GM20431 (cell line): ENCODE data around the gene SETD6.

Experiments
- in situ Hi-C: fragments of 300-500 bp; cut with MseI, MboI; formaldehyde crosslinking; loops from one replicate; pipeline ENCODE4 v1.15.0; 2020; ENCODE audit warnings: low sequenced_read_pairs; ENCODE audit not compliant: unreplicated experiment

Gene SETD6

GRCh38 chr16:58507195-58507962 is 7.9 kb upstream of the SETD6 start:
- in situ Hi-C loops: no loop called here

- in situ Hi-C loops: no loop called here
Measured at GRCh38 chr16:58507963-58508670, 7.2 kb upstream of the SETD6 start.

DNA sequence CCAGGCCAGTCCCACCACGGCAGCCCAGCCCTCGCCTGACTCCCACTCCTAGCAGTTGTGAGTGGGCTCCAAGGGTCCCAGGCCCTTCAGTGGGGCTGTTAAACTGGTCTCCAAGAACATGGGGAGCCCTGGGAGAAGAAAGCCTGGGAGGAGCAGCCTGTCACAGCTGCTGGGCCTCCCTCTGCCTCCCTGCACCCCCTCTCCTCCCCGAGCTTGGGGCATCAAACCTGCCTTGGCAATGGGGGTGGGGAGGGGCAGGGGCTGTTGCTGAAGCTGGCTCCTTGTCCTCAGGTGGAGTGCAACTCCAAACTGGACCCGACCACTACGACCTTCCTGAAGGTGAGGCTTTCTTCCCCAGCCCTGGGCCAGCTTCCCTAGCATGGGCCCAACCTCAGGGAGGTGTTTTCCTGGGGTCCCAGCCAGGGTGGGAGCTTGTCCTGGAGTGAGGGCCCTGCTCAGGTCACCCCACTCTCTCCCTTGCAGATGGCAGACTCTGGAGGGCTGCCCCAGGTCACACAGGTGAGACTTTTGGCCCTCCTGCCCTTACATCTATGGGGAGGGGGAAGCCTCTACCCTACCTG is 6.6 kb upstream of the SETD6 start:
- in situ Hi-C loops: no loop called here

GRCh38 chr16:58509256-58510096 is 5.8 kb upstream of the SETD6 start:
- in situ Hi-C loops: no loop called here

DNA sequence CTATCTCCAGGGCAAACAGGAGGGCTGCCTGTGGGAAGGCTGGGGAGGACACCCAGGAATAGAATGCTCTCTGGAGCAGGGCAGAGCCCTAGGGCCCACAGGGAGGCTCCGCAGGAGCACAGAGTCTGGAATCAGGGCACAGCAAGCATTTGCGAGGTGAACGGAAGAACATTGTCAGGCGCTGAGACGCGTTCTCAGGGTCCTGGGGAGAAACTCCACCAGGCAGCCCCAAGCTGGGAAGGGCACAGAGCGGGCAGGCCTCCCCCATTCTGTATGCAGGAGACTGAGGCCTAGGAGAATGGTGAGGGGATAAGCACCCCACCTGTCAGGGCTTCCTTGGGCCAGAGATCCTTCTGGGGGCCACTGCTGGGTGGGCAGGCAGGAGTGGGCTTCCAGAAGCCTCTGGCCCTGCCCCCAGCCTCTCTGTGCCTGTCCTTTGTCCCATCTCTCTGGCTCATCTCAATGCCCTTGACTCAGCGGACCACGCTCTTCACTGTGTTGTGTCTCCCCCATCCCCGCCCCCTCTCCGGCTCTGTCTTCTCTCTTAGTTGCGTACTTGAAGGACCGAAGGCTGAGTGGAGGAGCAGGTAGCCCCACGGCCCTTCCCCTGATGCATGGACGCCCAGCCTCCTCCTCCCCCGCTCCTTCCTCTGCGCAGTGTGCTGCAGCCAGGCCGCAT is 5.1 kb upstream of the SETD6 start:
- in situ Hi-C loops: no loop called here

- in situ Hi-C loops: no loop called here
Measured at GRCh38 chr16:58510776-58511628, 4.3 kb upstream of the SETD6 start.

DNA sequence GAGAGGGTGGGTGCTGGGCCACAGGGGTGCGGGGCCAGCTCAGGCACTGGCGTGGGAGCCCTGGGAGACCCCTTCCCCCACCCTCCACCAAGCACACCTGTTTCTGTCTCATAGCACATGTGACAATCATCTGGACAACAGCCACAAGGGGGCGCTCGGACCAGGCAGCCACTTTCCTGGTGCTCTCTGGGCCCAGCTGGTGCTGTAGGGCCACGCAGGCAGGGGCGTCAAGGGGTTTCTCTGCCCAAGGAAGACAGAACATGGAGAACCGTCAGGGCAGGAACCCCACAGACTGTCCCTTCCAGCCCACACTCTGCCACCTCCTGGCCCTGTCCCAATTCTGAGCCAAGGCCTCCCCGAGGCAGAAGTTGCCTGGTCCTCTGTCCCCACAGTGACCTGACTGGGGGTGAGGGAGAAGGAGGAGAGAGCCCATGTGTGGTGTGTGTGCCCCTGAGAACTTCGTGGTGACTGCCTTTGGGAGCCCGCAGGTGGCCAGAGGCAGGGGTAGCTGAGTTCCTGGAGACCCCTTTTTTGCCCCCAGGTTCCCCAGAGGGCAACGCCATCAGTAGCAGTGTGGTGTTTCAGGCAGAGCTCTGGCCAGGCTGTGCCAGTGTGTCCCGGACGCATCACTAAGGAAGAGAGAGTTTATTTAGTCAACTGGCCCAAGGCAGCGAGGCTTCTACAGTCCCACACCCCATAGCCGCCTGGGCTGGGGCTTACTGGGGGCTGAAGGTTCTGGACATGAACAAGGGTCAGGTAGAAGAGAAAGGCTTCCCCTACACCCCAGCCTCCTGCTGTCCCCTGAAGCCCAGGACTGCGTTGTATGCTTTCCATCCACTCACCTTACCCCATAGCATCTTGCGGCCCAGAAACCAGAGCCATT is 3.1 kb upstream of the SETD6 start:
- in situ Hi-C loops: no loop called here

GRCh38 chr16:58513874-58514273 is 1.4 kb upstream of the SETD6 start:
- in situ Hi-C loops: no loop called here

GRCh38 chr16:58515871-58516767 is 802 bp downstream of the SETD6 start:
- in situ Hi-C loops: no loop called here

- in situ Hi-C loops: no loop called here
Measured at GRCh38 chr16:58516768-58517107, 1.4 kb downstream of the SETD6 start.

DNA sequence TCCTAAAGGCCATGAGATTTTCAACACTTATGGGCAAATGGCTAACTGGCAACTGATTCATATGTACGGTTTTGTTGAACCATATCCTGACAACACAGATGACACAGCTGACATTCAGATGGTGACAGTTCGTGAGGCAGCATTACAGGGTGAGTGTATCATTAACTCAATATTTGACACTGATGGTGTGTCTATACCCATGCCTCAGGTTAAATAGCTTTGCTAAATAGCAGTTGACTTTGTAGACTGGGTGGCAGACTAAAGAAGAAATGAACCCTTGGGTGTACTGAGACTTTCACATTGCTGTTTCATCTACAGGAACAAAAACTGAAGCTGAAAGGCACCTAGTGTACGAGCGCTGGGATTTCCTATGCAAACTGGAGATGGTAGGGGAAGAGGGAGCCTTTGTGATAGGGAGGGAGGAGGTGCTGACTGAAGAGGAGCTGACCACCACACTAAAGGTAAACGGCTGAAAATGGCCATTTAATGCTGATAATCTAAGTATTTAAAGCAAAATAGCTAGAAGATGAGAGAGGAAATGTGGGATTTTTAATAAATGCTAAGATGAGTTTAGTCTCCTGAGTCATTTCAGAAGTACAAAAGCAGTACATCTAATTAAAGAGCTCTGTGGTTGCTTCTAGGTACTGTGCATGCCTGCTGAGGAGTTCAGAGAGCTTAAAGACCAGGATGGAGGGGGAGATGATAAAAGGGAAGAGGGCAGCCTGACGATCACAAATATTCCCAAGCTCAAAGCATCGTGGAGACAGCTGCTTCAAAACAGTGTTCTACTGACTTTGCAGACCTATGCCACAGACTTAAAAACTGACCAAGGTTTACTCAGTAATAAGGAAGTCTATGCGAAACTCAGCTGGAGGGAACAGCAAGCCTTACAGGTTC is 3.0 kb downstream of the SETD6 start:
- in situ Hi-C loops: no loop called here

DNA sequence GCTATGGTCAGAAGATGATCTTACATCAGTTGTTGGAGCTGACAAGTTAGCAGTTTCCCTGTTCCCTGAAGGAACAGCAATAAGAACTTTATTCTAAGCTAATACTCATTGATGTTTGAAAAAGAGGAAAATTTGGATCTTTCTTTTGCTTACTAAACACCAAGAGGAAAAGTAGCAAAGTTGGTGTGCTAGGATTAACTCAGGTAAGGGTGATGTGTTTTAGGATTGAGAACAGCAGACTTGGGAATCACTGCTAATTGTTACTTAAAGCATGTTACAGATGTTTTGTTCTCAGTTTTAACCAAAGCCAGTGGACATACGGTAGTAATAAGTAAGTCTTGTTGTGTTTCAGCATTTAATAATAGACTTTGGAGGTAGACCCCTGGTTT is 3.7 kb downstream of the SETD6 start:
- in situ Hi-C loops: no loop called here

DNA sequence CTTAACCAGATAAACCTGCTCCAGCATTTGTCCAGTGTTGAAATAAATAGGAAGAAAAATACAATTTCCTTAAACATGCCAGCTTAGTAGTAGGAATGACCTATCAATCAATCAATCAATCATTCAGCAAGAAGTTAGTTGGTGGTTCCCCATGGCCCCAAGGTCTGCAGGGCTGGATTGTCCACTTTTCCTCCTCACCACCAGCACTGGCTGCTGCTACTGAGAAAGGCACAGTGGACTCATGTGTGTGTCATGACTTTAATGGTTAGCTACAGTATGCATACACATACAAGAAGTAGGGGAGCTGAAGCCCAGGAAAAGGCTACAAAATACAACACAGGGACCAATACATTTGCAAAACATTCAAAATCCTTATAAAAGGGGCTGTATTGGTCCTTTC is 4.4 kb downstream of the SETD6 start:
- in situ Hi-C loops: no loop called here

DNA sequence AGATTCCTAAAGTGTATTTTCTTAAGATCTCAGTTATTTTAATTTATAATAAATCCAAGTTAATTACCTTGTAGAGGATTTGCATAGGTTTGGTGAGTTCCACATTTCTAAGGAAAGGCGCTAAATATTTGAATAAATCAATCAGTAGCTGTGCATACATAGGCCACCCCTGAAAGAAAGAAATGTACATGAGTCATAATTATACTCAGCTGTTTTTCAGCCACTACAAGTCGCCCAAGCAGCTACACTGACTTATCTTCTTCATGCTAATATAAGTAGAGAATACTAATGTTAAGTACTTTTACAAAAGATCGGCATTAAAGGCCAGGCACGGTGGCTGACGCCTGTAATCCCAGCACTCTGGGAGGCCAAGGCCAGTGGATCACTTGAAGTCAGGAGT is 14.9 kb downstream of the SETD6 start:
- in situ Hi-C loops: no loop called here

GRCh38 chr16:58532414-58532813 is 17.1 kb downstream of the SETD6 start:
- in situ Hi-C loops: no loop called here

DNA sequence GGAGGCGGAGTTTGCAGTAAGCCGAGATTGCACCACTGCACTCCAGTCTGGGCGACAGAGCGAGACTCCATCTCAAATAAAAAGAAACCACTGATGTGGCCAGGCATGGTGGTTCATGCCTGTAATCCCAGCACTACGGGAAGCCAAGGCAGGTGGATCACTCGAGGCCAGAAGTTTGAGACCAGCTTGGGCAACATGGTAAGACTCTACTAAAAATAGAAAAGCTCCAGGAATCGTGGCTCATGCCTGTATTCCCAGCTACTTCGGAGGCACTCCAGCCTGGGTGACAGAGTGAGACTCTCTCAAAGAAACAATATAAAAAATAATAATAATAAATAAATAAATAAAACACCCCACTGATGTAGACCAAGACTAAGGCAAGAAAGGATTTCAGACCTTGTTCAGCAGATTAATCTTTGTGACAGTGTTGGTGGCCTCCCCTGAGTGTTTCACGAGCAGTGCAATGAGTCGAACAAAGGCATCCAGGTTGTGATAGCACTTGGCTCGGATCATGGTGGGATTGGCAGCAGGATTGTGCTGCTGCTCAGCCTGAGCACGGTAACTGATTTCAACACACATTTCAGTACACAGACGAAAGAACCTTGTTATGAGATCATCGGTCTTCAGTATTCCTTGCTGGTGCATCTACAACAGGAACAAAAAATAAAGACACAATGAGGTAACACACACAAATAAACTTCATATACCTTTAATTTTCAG is 18.6 kb downstream of the SETD6 start:
- in situ Hi-C loops: no loop called here
